Transverse colon (tissue), 3 donors: Measurements from ENCODE around the gene CRYBB2.

ENCODE experiments used
- CTCF ChIP-seq, 5 experiments: fragments of 200-600 bp in 3 of 5; fragments of 450-650 bp in 2 of 5; sonication (generic) in 3 of 5; IDR thresholded peaks; 1 replicate in 2 of 5; 2 replicates in 3 of 5; pipeline ENCODE4 v1.5.1; 2016 to 2017; ENCODE audit warnings: antibody characterized with exemption in 5 of 5, inconsistent platforms in 3 of 5, mild to moderate bottlenecking in 2 of 5, moderate library complexity in 1 of 5
- POLR2A ChIP-seq: fragments of 450-650 bp; IDR thresholded peaks from one replicate; pipeline ENCODE4 v1.6.1; 2016; ENCODE audit warnings: antibody characterized with exemption, mild to moderate bottlenecking, moderate library complexity

- TF ChIP-seq CTCF (IDR thresholded peaks at IDR 0.05): no peak
- TF ChIP-seq POLR2A: no peak
Measured at GRCh38 chr22:25206998-25207397, 12.4 kb upstream of the CRYBB2 start.
